Activated CD4-positive, alpha-beta T cell treated with anti-CD3 and anti-CD28 coated beads, Interleukin-2, Interleukin-4, amounts not matched to agents 100 ng/mL and 50 ng/mL, durations not matched to agents 16 hours and 8 hours (primary cell): ENCODE measurements around the gene PTK7.
"Not testable (repeated sequence)": the region's sequence is repeated elsewhere in the genome, so short reads cannot be mapped to it uniquely, and the experiment has no call there.

Experiments used
- DNase-seq: peaks from one replicate; pipeline ENCODE4 v3.0.0-alpha.2; 2020; ENCODE audit warnings: low spot score

Gene PTK7

GRCh38 chr6:43119482-43119881 is 43.4 kb downstream of the PTK7 start:
- DNase-seq = no peak

- DNase-seq = no peak
Measured at GRCh38 chr6:43120101-43120763, 44.1 kb downstream of the PTK7 start.

- no peak for DNase-seq
Measured at GRCh38 chr6:43120944-43121913, 45.1 kb downstream of the PTK7 start.

- DNase-seq = no peak
Measured at GRCh38 chr6:43122146-43122545, 46.0 kb downstream of the PTK7 start.

- no peak for DNase-seq
Measured at GRCh38 chr6:43123461-43124314, 47.6 kb downstream of the PTK7 start.

- DNase-seq = no peak
Measured at GRCh38 chr6:43124481-43124880, 48.4 kb downstream of the PTK7 start.

- DNase-seq = no peak
Measured at GRCh38 chr6:43125119-43125518, 49.0 kb downstream of the PTK7 start.

GRCh38 chr6:43125555-43125954 is 49.4 kb downstream of the PTK7 start:
- DNase-seq = no peak

GRCh38 chr6:43127180-43127579 is 51.1 kb downstream of the PTK7 start:
- no peak for DNase-seq

- no peak for DNase-seq
Measured at GRCh38 chr6:43127877-43128276, 51.8 kb downstream of the PTK7 start.

GRCh38 chr6:43128926-43129325 is 52.8 kb downstream of the PTK7 start:
- DNase-seq = no peak

- no peak for DNase-seq
Measured at GRCh38 chr6:43129434-43130194, 53.5 kb downstream of the PTK7 start.

- no peak for DNase-seq
Measured at GRCh38 chr6:43130429-43130828, 54.3 kb downstream of the PTK7 start.

- DNase-seq = not testable (repeated sequence)
Measured at GRCh38 chr6:43131379-43131778, 55.3 kb downstream of the PTK7 start.

GRCh38 chr6:43138267-43138666 is 62.2 kb downstream of the PTK7 start:
- DNase-seq = no peak

- DNase-seq = not testable (repeated sequence)
Measured at GRCh38 chr6:43139973-43140372, 63.9 kb downstream of the PTK7 start.

GRCh38 chr6:43141644-43142043 is 65.5 kb downstream of the PTK7 start:
- DNase-seq = no peak

GRCh38 chr6:43142101-43142500 is 66.0 kb downstream of the PTK7 start:
- no peak for DNase-seq

- peak; percentile 74 for DNase-seq
Measured at GRCh38 chr6:43143235-43144128, 67.4 kb downstream of the PTK7 start.

- no peak for DNase-seq
Measured at GRCh38 chr6:43144879-43145278, 68.8 kb downstream of the PTK7 start.

GRCh38 chr6:43146261-43146660 is 70.1 kb downstream of the PTK7 start:
- DNase-seq = no peak
